KOPT-K1 (cell line): ENCODE measurements around the gene ATG16L1.

Experiments used
- H3K27ac ChIP-seq: fragments of 200-600 bp; sonication (generic); 2 replicates; pipeline ENCODE4 v1.5.1; 2016; ENCODE audit warnings: antibody characterized with exemption, mild to moderate bottlenecking, low read depth, low read length; ENCODE audit not compliant: poor library complexity, severe bottlenecking
- H3K36me3 ChIP-seq: fragments of 200-600 bp; sonication (generic); 2 replicates; pipeline ENCODE4 v1.5.1; 2017; ENCODE audit warnings: antibody characterized with exemption, mild to moderate bottlenecking, low read length, moderate library complexity; ENCODE audit not compliant: insufficient read depth
- H3K9me3 ChIP-seq: fragments of 200-600 bp; sonication (generic); 2 replicates; pipeline ENCODE4 v1.5.1; 2017; ENCODE audit warnings: antibody characterized with exemption, low read length, mild to moderate bottlenecking; ENCODE audit not compliant: insufficient read depth, poor library complexity, severe bottlenecking

ATG16L1 gene

GRCh38 chr2:233262562-233262961 lies 11.1 kb downstream of the ATG16L1 start:
- Histone ChIP-seq H3K36me3 (peaks cover 96% of the 10 kb centered on the region), H3K27ac (no peak overlapping the region), H3K9me3 (no peaks in the 10 kb centered on the region)

- peaks cover 91% of the 10 kb centered on the region for H3K36me3 ChIP-seq
- H3K9me3 ChIP-seq = no peaks in the 10 kb centered on the region
These were observed 11.6 kb downstream of the ATG16L1 start for GRCh38 chr2:233263045-233263570.

DNA sequence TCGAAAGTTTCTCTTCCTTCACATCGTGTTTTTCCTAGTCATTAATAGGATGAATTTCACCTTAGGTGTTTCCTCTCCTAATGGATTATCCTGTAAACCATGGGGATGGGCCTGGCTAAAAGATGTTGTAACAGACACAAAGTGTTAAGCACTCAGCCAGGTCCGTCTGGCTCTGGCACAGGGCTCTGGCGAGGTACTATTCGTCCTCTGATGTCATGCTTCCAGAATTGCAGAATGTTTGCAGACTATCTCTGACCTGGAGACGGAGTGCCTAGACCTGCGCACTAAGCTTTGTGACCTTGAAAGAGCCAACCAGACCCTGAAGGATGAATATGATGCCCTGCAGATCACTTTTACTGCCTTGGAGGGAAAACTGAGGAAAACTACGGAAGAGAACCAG lies 13.2 kb downstream of the ATG16L1 start:
- Histone ChIP-seq H3K27ac (no peak overlapping the region), H3K9me3 (no peaks in the 10 kb centered on the region), H3K36me3 (peaks cover 90% of the 10 kb centered on the region)

More at GRCh38 chr2:233263045-233263570, 11.6 kb downstream of the ATG16L1 start:
- no peak overlapping the region for H3K27ac ChIP-seq

DNA sequence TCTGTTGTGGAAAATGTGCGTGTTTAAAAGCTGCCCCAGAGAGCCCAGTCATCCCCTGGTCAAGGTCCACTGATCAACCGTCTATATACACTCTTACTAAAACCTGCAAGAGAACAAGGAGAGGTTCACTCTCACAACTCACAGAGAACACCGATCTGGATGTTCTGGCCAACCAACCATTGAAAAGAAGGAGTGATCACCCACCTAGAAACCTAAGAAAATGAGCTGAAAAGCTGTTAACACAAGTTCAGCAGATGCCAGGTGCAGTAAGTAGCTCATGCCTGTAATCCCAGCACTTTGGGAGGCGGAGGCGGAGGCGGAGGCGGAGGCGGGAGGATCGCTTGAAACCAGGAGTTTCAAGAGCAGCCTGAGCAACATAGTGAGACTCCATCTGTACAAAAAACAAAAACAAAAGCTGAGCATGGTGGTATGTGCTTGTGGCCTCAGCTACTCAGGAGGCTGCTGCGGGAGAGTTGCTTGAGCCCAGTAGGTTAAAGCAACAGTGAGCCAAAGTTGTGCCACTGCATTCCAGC lies 14.5 kb downstream of the ATG16L1 start:
- H3K9me3 ChIP-seq = no peaks in the 10 kb centered on the region
- H3K27ac ChIP-seq = no peak overlapping the region
- H3K36me3 ChIP-seq = peaks cover 90% of the 10 kb centered on the region

GRCh38 chr2:233266481-233266880 lies 15.0 kb downstream of the ATG16L1 start:
- no peaks in the 10 kb centered on the region for H3K9me3 ChIP-seq
- peaks cover 89% of the 10 kb centered on the region for H3K36me3 ChIP-seq

GRCh38 chr2:233267516-233268245 lies 16.2 kb downstream of the ATG16L1 start:
- Histone ChIP-seq H3K27ac (peak overlapping the region; percentile 69), H3K36me3 (peaks cover 89% of the 10 kb centered on the region), H3K9me3 (no peaks in the 10 kb centered on the region)

More at GRCh38 chr2:233266481-233266880, 15.0 kb downstream of the ATG16L1 start:
- no peak overlapping the region for H3K27ac ChIP-seq

DNA sequence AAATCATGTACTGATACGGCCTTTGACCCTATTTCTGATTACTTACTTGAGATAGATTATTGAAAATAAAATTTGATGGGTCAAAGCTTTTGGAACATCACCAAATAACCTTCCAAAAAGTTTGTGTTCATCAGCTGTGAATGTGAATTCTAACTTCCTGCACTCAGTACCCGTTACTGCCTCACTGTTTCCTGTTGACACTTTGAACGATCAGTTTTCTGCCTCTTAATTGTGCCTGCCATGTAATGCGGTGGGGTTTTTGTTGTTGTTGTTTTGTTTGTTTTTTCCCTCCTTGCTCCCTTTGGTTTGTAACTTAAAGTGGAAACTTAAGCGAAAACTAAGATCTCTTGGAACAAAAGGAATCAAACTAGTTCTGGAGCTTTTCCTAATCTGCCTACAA lies 18.9 kb downstream of the ATG16L1 start:
- Histone ChIP-seq H3K36me3 (peaks cover 89% of the 10 kb centered on the region), H3K9me3 (no peaks in the 10 kb centered on the region), H3K27ac (peak overlapping the region; percentile 69)

DNA sequence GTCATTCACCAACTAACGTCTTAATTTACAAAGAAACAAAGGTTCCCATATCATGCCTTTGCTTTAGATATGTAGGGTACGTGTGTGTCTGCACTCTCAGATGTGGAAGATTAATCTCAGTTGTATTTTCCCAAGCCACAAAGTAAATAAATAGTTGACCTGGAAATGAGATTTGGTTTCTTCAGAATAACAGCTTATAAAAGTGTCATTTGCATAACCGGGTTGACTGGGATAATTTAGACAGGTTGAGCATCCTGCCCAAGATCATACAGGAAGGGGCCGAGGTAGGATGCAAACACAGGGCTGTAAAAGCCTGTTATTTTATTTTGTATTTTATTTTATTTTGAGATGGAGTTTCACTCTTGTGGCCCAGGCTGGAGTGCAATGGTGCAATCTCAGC lies 19.5 kb downstream of the ATG16L1 start:
- no peaks in the 10 kb centered on the region for H3K9me3 ChIP-seq
- peaks cover 89% of the 10 kb centered on the region for H3K36me3 ChIP-seq
- H3K27ac ChIP-seq = peak overlapping the region; percentile 69

GRCh38 chr2:233271693-233272092 lies 20.2 kb downstream of the ATG16L1 start:
- no peak overlapping the region for H3K27ac ChIP-seq

GRCh38 chr2:233273120-233273519 lies 21.6 kb downstream of the ATG16L1 start:
- no peaks in the 10 kb centered on the region for H3K9me3 ChIP-seq
- peaks cover 99% of the 10 kb centered on the region for H3K36me3 ChIP-seq
- H3K27ac ChIP-seq = no peak overlapping the region

More at GRCh38 chr2:233271693-233272092, 20.2 kb downstream of the ATG16L1 start:
- Histone ChIP-seq H3K9me3 (no peaks in the 10 kb centered on the region), H3K36me3 (peaks cover 89% of the 10 kb centered on the region)

DNA sequence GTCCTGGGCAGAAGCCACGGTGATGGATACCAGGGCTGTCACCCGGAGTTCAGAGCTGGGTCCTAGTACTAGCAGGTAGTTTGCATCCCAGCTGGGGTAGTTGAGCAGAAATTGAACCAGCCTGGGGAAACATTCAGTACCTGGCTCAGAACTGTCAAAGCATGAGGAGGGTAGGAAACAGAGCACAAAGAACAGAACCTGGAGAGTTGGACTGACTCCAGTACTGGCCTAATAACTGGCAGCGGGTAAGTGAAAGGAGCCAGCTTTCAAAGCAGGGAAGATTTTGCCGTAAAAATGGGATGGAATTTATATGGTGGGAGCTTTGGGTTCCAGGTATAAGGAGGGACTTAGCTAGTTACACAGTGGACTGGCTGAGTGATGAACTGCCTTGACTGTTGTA lies 23.8 kb downstream of the ATG16L1 start:
- H3K36me3 ChIP-seq = peaks cover 99% of the 10 kb centered on the region
- H3K27ac ChIP-seq = no peak overlapping the region
- no peaks in the 10 kb centered on the region for H3K9me3 ChIP-seq

DNA sequence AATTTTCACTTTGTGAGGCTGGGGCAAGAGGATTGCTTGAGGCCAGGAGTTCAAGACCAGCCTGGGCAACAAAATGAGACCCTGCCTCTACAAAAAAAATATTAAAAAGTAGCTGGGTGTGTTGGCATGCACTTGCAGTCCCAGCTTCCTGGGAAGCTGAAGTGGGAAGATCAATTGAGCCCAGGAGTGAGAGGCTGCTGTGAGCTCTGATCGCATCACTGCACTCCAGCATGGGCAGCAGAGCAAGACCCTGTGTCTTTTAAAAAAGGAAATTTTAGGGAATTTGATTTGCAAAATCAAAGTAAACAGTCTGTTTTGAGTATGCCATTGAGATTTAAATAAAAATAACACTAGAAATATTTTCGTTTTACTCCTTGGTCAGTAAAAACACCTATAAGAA lies 27.4 kb downstream of the ATG16L1 start:
- peaks cover 99% of the 10 kb centered on the region for H3K36me3 ChIP-seq
- no peak overlapping the region for H3K27ac ChIP-seq
- no peaks in the 10 kb centered on the region for H3K9me3 ChIP-seq

DNA sequence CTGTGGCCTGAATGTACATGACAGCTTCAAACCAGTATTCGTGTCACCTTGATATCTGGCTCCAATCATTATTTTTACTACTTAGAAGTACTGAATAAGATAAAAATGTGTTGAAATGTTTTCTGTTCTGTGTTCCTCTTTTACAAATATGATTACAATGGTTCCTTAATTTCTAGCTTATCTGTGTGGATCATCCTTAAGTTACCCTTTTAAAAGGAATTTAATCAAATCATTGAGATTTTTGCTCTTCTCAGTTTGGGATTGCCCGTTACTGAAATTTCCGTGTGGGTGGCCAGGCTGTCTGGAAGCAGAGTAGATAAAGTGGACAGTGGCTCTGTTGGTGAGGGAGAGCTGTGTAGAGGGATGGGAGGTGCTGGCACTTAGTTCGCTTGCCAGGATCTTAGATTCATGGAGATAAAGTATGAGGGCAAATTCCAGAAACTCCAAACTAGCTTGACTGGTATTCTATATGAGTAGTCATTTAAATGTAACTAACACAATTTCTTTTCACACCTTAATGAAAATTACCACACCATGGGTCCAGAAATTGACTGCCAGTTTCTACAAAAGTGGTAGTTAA lies 28.7 kb downstream of the ATG16L1 start:
- H3K36me3 ChIP-seq = peaks cover 99% of the 10 kb centered on the region
- H3K27ac ChIP-seq = no peak overlapping the region
- H3K9me3 ChIP-seq = no peaks in the 10 kb centered on the region

DNA sequence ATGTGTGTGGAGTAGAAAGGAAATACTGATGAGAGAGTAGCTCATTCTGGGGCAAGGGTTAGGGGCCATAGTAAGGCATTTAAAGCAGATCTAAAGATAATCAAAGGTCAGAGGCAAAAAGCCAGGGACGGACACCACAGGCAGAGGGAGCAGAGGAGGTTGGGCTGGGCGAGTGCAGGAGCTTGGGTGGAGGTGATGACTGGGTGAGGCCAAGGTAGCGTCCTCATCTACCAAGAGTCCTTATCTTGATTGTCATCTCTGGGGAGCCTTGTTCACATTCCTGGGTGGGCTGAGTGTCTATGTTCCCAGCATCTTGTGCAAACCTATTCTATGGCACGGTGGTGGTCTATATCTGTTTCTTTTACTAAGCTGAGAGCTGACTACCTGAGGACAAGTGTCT lies 30.1 kb downstream of the ATG16L1 start:
- peaks cover 99% of the 10 kb centered on the region for H3K36me3 ChIP-seq
- no peak overlapping the region for H3K27ac ChIP-seq
- H3K9me3 ChIP-seq = no peaks in the 10 kb centered on the region

- Histone ChIP-seq H3K9me3 (no peaks in the 10 kb centered on the region), H3K27ac (no peak overlapping the region), H3K36me3 (peaks cover 99% of the 10 kb centered on the region)
These were observed 30.6 kb downstream of the ATG16L1 start for GRCh38 chr2:233281992-233282603.
